Muscle layer of duodenum (tissue), 2 donors: Measurements from ENCODE around the gene CACNA1B.
"Not testable (repeated sequence)": the region's sequence is repeated elsewhere in the genome, so short reads cannot be mapped to it uniquely, and the experiment has no call there.

Source experiments
- H3K27ac ChIP-seq: one replicate; pipeline ENCODE4 v1.7.0; 2013; ENCODE audit warnings: mild to moderate bottlenecking, low read length
- H3K27me3 ChIP-seq: one replicate; pipeline ENCODE4 v1.7.0; 2013; ENCODE audit warnings: low read depth, mild to moderate bottlenecking, control low read depth, low read length
- H3K36me3 ChIP-seq, 2 donors: one replicate each; pipeline ENCODE4 v1.7.0; 2013; ENCODE audit warnings: low read length in 2 of 2, control low read depth in 1 of 2, mild to moderate bottlenecking in 1 of 2; ENCODE audit not compliant: insufficient read depth in 2 of 2, control insufficient read depth in 1 of 2
- H3K4me1 ChIP-seq, 2 donors: one replicate each; pipeline ENCODE4 v1.7.0; 2013; ENCODE audit warnings: low read length in 2 of 2, mild to moderate bottlenecking in 2 of 2, control low read depth in 1 of 2, moderate library complexity in 1 of 2; ENCODE audit not compliant: insufficient read depth in 2 of 2, control insufficient read depth in 1 of 2
- H3K4me3 ChIP-seq, 2 donors: one replicate each; pipeline ENCODE4 v1.7.0; 2013; ENCODE audit warnings: low read length in 2 of 2, low read depth in 1 of 2, mild to moderate bottlenecking in 1 of 2
- H3K9me3 ChIP-seq, 2 donors: one replicate each; pipeline ENCODE4 v1.7.0; 2013; ENCODE audit warnings: low read length in 2 of 2, control low read depth in 1 of 2, mild to moderate bottlenecking in 1 of 2; ENCODE audit not compliant: control insufficient read depth in 1 of 2
- donor health status: healthy.

The CACNA1B gene

DNA sequence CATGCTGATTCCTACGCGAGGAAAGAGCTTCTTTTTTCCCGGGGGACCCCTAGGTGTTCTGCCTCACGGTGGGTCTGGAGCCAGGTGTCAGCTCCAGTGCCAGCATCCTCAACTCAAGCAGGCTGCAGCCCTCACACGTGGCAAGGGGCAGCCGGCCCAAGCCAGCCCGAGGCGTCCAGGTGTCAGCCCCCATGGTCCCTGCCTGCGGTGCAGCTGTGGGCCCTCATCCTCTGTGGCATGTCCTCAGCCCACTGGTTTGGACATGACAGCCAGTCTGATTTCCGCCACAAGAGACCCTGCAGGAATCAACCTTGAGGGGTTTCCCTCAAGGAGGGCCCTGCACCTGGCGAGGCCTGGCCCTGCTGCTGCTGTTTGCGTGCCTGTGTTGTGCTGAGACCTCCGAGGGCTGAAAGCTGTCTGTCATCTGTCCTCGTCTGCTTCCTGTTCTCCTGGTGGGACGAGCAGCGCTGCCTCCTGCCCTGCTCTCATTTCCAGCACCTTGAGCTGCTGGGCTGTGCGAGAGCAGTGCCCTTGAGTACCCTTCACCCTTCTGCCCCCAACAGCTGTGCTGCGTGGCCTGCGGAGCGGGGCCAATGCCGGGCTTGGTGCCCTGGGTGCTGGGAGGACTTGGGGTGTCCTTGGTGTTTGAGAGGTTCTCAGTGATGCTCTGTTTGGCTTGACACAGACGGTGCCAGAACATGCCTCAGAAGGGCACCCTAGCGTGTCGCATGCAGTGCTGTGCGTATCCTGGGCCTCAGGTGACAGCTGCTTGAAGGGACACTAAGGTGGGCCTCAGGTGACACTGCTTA lies 137.6 kb downstream of the CACNA1B start:
- no peaks in the 10 kb centered on the region for H3K4me1 ChIP-seq
- H3K27me3 ChIP-seq, result no peaks in the 10 kb centered on the region
- no peaks in the 10 kb centered on the region for H3K9me3 ChIP-seq
- H3K36me3 ChIP-seq, result no peaks in the 10 kb centered on the region
- no peak overlapping the region for H3K4me3 ChIP-seq
- H3K27ac ChIP-seq, result no peak overlapping the region

GRCh38 chr9:138016406-138017187 lies 139.0 kb downstream of the CACNA1B start:
- no peaks in the 10 kb centered on the region for H3K27me3 ChIP-seq
- H3K4me3 ChIP-seq, result no peak overlapping the region
- no peak overlapping the region for H3K27ac ChIP-seq
- no peaks in the 10 kb centered on the region for H3K36me3 ChIP-seq
- no peaks in the 10 kb centered on the region for H3K9me3 ChIP-seq
- H3K4me1 ChIP-seq, result no peaks in the 10 kb centered on the region

DNA sequence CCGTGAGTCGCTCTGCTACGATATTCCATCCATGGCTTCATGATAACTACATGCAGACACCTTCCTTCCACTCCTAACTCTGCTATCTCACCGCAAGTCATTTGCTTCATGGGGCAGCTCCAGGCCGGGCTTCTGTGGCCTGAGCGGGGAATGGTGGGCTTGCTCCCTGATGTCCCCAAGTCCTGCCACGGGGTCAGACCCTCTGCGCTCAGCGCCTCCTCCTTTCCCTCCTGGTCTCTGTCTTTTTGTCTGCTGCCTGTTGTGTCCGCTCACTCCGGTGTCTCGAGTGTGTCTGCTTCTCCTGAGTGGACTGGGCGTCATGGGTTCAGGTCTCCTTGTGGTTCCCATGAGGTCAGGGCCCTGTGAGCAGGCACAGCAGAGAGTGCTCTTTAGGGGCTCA lies 139.6 kb downstream of the CACNA1B start:
- H3K4me3 ChIP-seq, result no peak overlapping the region
- no peaks in the 10 kb centered on the region for H3K9me3 ChIP-seq
- H3K27ac ChIP-seq, result no peak overlapping the region
- H3K4me1 ChIP-seq, result peaks cover 0 to 1% of the 10 kb centered on the region in 2 donors
- H3K27me3 ChIP-seq, result peaks cover 3% of the 10 kb centered on the region
- no peaks in the 10 kb centered on the region for H3K36me3 ChIP-seq

DNA sequence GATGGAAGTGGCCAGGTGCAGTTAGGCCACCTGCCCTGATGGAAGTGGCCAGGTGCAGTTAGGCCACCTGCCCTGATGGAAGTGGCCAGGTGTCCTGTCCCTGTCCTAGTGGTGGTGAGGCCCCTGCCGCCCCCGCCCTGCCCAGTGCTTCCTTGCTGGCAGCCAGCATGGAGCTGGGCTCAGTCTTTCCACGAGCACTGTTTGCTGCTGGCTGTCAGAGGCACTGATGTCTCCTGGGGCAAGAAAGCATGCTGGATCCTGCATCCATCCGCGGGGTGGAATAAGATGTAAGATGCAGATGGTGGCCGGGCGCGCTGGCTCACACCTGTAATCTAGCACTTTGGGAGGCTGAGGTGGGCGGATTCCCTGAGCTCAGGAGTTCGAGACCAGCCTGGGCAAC lies 141.9 kb downstream of the CACNA1B start:
- H3K9me3 ChIP-seq, H3K27me3 ChIP-seq, H3K36me3 ChIP-seq, H3K4me3 ChIP-seq, H3K27ac ChIP-seq: not testable (repeated sequence)
- peaks cover 0 to 10% of the 10 kb centered on the region in 2 donors for H3K4me1 ChIP-seq

- Histone ChIP-seq H3K27me3 (peaks cover 5% of the 10 kb centered on the region), H3K27ac (no peak overlapping the region), H3K4me1 (peaks cover 0 to 10% of the 10 kb centered on the region in 2 donors), H3K36me3 (no peaks in the 10 kb centered on the region), H3K4me3 (no peak overlapping the region), H3K9me3 (no peaks in the 10 kb centered on the region)
Observed at GRCh38 chr9:138020120-138020794, 142.7 kb downstream of the CACNA1B start.

- no peak overlapping the region for H3K27ac ChIP-seq
- peaks cover 0 to 10% of the 10 kb centered on the region in 2 donors for H3K4me1 ChIP-seq
Observed at GRCh38 chr9:138020795-138021182, 143.2 kb downstream of the CACNA1B start.

GRCh38 chr9:138021251-138022056 lies 143.9 kb downstream of the CACNA1B start:
- H3K27me3 ChIP-seq, result peaks cover 5% of the 10 kb centered on the region

More at GRCh38 chr9:138020795-138021182, 143.2 kb downstream of the CACNA1B start:
- Histone ChIP-seq H3K27me3 (peaks cover 5% of the 10 kb centered on the region), H3K36me3 (no peaks in the 10 kb centered on the region), H3K9me3 (no peaks in the 10 kb centered on the region), H3K4me3 (no peak overlapping the region)

DNA sequence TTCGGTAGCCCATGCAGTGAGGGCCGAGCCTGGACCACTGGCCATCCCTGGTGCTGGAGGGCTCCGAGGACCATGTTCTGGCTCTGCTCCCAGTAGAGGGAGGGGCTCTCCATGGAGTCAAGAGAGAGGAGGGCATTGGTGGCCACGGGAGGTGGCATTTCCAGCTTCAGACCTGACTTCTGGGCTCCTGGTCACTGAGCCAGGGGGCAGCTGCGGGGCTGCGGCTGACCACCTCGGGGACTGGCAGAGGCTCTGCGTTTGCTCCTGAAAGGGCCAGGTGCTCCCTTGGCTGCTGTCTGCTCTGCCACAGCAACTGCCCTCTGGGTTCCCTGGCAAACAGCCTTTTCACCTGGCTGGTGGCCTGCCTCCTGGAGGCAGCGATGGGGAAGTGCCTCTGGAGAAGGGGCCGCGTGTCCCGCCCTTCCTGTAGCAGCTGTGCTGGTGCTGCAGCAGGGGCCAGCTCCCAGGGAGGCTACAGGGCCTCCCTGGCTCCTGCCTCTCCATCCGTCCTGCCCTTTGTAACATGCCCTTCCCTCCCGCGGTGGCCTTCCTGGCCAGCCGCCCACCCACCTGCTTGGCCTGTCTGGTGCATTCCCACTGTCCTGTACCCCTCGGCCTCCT lies 144.6 kb downstream of the CACNA1B start:
- Histone ChIP-seq H3K9me3 (no peaks in the 10 kb centered on the region), H3K27me3 (peaks cover 5% of the 10 kb centered on the region), H3K4me1 (peaks cover 0 to 10% of the 10 kb centered on the region in 2 donors), H3K27ac (no peak overlapping the region), H3K4me3 (no peak overlapping the region), H3K36me3 (no peaks in the 10 kb centered on the region)

More at GRCh38 chr9:138021251-138022056, 143.9 kb downstream of the CACNA1B start:
- H3K4me3 ChIP-seq, result no peak overlapping the region
- H3K27ac ChIP-seq, result no peak overlapping the region
- no peaks in the 10 kb centered on the region for H3K9me3 ChIP-seq
- H3K4me1 ChIP-seq, result peaks cover 0 to 10% of the 10 kb centered on the region in 2 donors
- no peaks in the 10 kb centered on the region for H3K36me3 ChIP-seq

DNA sequence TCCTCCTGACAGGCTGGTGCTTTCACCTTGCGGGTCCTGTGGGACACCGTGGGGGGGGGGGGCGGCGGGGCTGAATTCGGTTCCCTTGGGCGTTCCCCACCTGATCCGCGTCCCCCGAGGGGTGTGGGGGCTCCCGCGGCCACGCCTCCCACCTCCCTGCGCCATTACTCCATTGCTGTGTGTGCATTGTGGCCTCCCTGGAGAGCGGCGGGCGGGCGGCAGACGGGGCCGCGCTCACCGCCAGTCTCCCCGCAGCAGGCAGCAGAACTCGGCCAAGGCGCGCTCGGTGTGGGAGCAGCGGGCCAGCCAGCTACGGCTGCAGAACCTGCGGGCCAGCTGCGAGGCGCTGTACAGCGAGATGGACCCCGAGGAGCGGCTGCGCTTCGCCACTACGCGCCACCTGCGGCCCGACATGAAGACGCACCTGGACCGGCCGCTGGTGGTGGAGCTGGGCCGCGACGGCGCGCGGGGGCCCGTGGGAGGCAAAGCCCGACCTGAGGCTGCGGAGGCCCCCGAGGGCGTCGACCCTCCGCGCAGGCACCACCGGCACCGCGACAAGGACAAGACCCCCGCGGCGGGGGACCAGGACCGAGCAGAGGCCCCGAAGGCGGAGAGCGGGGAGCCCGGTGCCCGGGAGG lies 145.3 kb downstream of the CACNA1B start:
- peak overlapping the region in 1 of 2 donors; percentile 16 for H3K4me3 ChIP-seq
- H3K36me3 ChIP-seq, result no peaks in the 10 kb centered on the region
- peaks cover 5% of the 10 kb centered on the region for H3K27me3 ChIP-seq
- no peak overlapping the region for H3K27ac ChIP-seq
- H3K9me3 ChIP-seq, result no peaks in the 10 kb centered on the region
- peaks cover 0 to 10% of the 10 kb centered on the region in 2 donors for H3K4me1 ChIP-seq
